K562 (cell line): ENCODE measurements around the gene ELL3. TPM values are rescaled to one million over a fixed set of nuclear protein-coding genes. Genes with fewer than 3 reads are reported as not detected.

ENCODE experiments used
- ATF7 ChIP-seq: fragments of 450-650 bp; IDR thresholded peaks from 2 replicates; pipeline ENCODE4 v1.7.1; 2014; ENCODE audit warnings: mild to moderate bottlenecking, moderate library complexity
- CBFA2T3 ChIP-seq: fragments of 450-650 bp; IDR thresholded peaks from 2 replicates; pipeline ENCODE4 v1.6.1; 2017
- CREBBP ChIP-seq: IDR thresholded peaks from one replicate; pipeline ENCODE4 v1.6.1; 2012; ENCODE audit warnings: low read depth, mild to moderate bottlenecking, control low read depth, inconsistent platforms, low read length
- HMGN3 ChIP-seq: IDR thresholded peaks from 2 replicates; pipeline ENCODE4 v1.6.1; 2011; ENCODE audit warnings: borderline replicate concordance, low read depth, mild to moderate bottlenecking, mixed read lengths, low read length; ENCODE audit not compliant: insufficient read length; ENCODE audit errors: extremely low read depth
- KDM5B ChIP-seq: fragments of 200-600 bp; sonication (generic); IDR thresholded peaks from 2 replicates; pipeline ENCODE4 v1.6.1; 2012; ENCODE audit warnings: low read depth, mild to moderate bottlenecking, moderate library complexity, low read length, control low read depth, inconsistent platforms; ENCODE audit not compliant: insufficient replicate concordance
- LCOR ChIP-seq: sonication (generic); formaldehyde crosslinking; IDR thresholded peaks from 2 replicates; pipeline ENCODE4 v1.8.0; 2022; ENCODE audit warnings: mild to moderate bottlenecking, missing genetic modification reagents
- MEF2A ChIP-seq: IDR thresholded peaks from 2 replicates; pipeline ENCODE4 v1.6.1; 2011; ENCODE audit warnings: low read depth, mild to moderate bottlenecking, low read length, moderate library complexity; ENCODE audit not compliant: control insufficient read depth
- MYNN ChIP-seq, 2 experiments: sonication (generic); formaldehyde crosslinking in 1 of 2; IDR thresholded peaks; 2 replicates each; pipeline versions ENCODE4 v1.5.0 to v1.6.1; 2016 to 2020; ENCODE audit warnings: antibody characterized with exemption in 1 of 2, missing genetic modification reagents in 1 of 2
- NFIC ChIP-seq: fragments of 450-650 bp; IDR thresholded peaks from 2 replicates; pipeline ENCODE4 v1.6.1; 2017; ENCODE audit warnings: mild to moderate bottlenecking, inconsistent platforms
- POLR2A ChIP-seq: fragments of 450-650 bp; conservative IDR thresholded peaks from 2 replicates; pipeline ENCODE4 v1.6.1; 2016
- PTTG1 ChIP-seq: fragments of 450-650 bp; IDR thresholded peaks from 2 replicates; pipeline ENCODE4 v1.6.1; 2016; ENCODE audit warnings: low read depth, mild to moderate bottlenecking, missing genetic modification characterization, missing compliant biosample characterization
- RBBP5 ChIP-seq: fragments of 200-600 bp; sonication (generic); IDR thresholded peaks from 2 replicates; pipeline ENCODE4 v1.6.1; 2012; ENCODE audit warnings: borderline replicate concordance, mild to moderate bottlenecking, low read length, control low read depth, inconsistent platforms; ENCODE audit not compliant: insufficient read depth, poor library complexity, severe bottlenecking
- SMARCA4 ChIP-seq: fragments of 450-650 bp; IDR thresholded peaks from 2 replicates; pipeline ENCODE4 v1.6.1; 2016
- SUPT5H ChIP-seq: fragments of 450-650 bp; IDR thresholded peaks from 2 replicates; pipeline ENCODE4 v1.6.1; 2016
- TOE1 ChIP-seq, 2 experiments: fragments of 450-650 bp in 1 of 2; sonication (generic) in 1 of 2; formaldehyde crosslinking in 1 of 2; IDR thresholded peaks; 2 replicates each; pipeline versions ENCODE4 v1.7.1 to v1.8.0; 2016 to 2022; ENCODE audit warnings: borderline replicate concordance in 2 of 2, mild to moderate bottlenecking in 2 of 2, antibody characterized with exemption in 1 of 2, inconsistent platforms in 1 of 2, low read depth in 1 of 2, missing genetic modification reagents in 1 of 2, moderate library complexity in 1 of 2
- XRCC5 ChIP-seq: fragments of 200-400 bp; formaldehyde crosslinking; IDR thresholded peaks from 2 replicates; pipeline ENCODE4 v1.6.1; 2017; ENCODE audit warnings: low read depth, mild to moderate bottlenecking, low read length
- ZFP36 ChIP-seq: fragments of 150-350 bp; IDR thresholded peaks from 2 replicates; pipeline ENCODE4 v1.6.1; 2018; ENCODE audit warnings: low read length, low read depth; ENCODE audit not compliant: partially characterized antibody
- ZNF584 ChIP-seq: fragments of 200-800 bp; sonication (Bioruptor generic); IDR thresholded peaks from 2 replicates; pipeline ENCODE4 v1.6.1; 2016; ENCODE audit warnings: low read depth, mild to moderate bottlenecking, missing genetic modification characterization, missing compliant biosample characterization
- ZSCAN29 ChIP-seq: fragments of 450-650 bp; IDR thresholded peaks from 2 replicates; pipeline ENCODE4 v1.6.1; 2017
- polyA plus RNA-seq, 8 experiments: library from polyadenylated mRNA; depleted of rRNA in 4 of 8; stranded (reverse) in 5 of 8; unstranded in 3 of 8; fragments of >200 nt; fragmentation: Nextera tagmentation in 2 of 8; fragmentation: Illumina TruSeq in 1 of 8; extraction: Ambion mirVana in 2 of 8; extraction: Trizol in 1 of 8; gene quantifications; 2 replicates each; pipeline versions ENCODE4 v1.2.1 to v1.2.3, GENCODE V29; 2011 to 2014; ENCODE audit warnings: inconsistent platforms in 1 of 8, missing spikeins in 1 of 8
- total RNA-seq, 7 experiments: library from RNA; depleted of rRNA in 6 of 7; stranded (reverse); fragments of >200 nt in 6 of 7; fragmentation: Illumina TruSeq in 2 of 7; extraction: Trizol in 2 of 7; gene quantifications; 2 replicates each; pipeline versions ENCODE4 v1.2.1 to v1.2.3, GENCODE V29; 2011 to 2021; ENCODE audit warnings: low replicate concordance in 1 of 7
- TF ChIP-seq, protein P1 (sequence below): fragments of 200-800 bp; sonication (Bioruptor generic); IDR thresholded peaks from 2 replicates; pipeline ENCODE4 v1.6.1; 2017; ENCODE audit warnings: missing genetic modification characterization, missing compliant biosample characterization
- TF ChIP-seq, protein P2 (sequence below), 2 experiments: fragments of 450-650 bp; IDR thresholded peaks; 2 replicates each; pipeline ENCODE4 v1.6.1; 2016; ENCODE audit warnings: mild to moderate bottlenecking in 2 of 2, borderline replicate concordance in 1 of 2, low read depth in 1 of 2, moderate library complexity in 1 of 2

The ELL3 gene
- total and polyA plus RNA-seq, 9 of the 15 experiments (the other 6 are each of a cell fraction or from before 2014, with no cell fraction given), result 0.80 to 5.2 (median 2.6) TPM

DNA sequence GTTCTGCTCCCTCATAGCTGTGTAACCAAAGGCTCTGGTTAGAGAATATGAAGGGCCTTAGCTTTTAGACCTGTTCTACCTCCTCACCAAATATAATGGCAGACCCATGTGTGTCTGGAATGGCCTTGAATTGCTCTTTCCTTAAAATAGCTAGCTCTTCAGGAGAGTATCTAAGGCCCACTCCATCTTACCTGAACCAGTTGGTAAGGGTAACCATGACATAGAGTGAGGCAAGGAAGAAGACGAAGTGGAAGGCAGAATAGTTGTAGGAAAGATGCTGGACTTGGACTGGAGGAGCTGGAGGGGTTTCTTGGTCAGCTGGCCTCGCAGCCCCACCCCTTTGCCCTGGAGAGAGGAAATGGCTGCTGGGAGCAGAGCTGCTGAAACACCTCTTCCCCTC lies 18.4 kb upstream of the ELL3 start (continued):
- no peak for TF ChIP-seq ZNF584 (CRISPR knock-in tag)
- TF ChIP-seq CREBBP, result no peak
- no peak for TF ChIP-seq ZFP36
- TF ChIP-seq SMARCA4, result no peak
- TF ChIP-seq, protein P1, sequence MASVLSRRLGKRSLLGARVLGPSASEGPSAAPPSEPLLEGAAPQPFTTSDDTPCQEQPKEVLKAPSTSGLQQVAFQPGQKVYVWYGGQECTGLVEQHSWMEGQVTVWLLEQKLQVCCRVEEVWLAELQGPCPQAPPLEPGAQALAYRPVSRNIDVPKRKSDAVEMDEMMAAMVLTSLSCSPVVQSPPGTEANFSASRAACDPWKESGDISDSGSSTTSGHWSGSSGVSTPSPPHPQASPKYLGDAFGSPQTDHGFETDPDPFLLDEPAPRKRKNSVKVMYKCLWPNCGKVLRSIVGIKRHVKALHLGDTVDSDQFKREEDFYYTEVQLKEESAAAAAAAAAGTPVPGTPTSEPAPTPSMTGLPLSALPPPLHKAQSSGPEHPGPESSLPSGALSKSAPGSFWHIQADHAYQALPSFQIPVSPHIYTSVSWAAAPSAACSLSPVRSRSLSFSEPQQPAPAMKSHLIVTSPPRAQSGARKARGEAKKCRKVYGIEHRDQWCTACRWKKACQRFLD (CRISPR knock-in tag), result no peak
- TF ChIP-seq ZSCAN29, result no peak
- TF ChIP-seq TOE1 (IDR thresholded peaks at IDR 0.05; ENCODE audit: borderline replicate concordance), result no peak
- no peak for TF ChIP-seq TOE1 (CRISPR knock-in tag; IDR thresholded peaks at IDR 0.05; ENCODE audit: borderline replicate concordance, low read depth)
- TF ChIP-seq NFIC, result no peak
- no peak for TF ChIP-seq ATF7
- TF ChIP-seq, protein P2, sequence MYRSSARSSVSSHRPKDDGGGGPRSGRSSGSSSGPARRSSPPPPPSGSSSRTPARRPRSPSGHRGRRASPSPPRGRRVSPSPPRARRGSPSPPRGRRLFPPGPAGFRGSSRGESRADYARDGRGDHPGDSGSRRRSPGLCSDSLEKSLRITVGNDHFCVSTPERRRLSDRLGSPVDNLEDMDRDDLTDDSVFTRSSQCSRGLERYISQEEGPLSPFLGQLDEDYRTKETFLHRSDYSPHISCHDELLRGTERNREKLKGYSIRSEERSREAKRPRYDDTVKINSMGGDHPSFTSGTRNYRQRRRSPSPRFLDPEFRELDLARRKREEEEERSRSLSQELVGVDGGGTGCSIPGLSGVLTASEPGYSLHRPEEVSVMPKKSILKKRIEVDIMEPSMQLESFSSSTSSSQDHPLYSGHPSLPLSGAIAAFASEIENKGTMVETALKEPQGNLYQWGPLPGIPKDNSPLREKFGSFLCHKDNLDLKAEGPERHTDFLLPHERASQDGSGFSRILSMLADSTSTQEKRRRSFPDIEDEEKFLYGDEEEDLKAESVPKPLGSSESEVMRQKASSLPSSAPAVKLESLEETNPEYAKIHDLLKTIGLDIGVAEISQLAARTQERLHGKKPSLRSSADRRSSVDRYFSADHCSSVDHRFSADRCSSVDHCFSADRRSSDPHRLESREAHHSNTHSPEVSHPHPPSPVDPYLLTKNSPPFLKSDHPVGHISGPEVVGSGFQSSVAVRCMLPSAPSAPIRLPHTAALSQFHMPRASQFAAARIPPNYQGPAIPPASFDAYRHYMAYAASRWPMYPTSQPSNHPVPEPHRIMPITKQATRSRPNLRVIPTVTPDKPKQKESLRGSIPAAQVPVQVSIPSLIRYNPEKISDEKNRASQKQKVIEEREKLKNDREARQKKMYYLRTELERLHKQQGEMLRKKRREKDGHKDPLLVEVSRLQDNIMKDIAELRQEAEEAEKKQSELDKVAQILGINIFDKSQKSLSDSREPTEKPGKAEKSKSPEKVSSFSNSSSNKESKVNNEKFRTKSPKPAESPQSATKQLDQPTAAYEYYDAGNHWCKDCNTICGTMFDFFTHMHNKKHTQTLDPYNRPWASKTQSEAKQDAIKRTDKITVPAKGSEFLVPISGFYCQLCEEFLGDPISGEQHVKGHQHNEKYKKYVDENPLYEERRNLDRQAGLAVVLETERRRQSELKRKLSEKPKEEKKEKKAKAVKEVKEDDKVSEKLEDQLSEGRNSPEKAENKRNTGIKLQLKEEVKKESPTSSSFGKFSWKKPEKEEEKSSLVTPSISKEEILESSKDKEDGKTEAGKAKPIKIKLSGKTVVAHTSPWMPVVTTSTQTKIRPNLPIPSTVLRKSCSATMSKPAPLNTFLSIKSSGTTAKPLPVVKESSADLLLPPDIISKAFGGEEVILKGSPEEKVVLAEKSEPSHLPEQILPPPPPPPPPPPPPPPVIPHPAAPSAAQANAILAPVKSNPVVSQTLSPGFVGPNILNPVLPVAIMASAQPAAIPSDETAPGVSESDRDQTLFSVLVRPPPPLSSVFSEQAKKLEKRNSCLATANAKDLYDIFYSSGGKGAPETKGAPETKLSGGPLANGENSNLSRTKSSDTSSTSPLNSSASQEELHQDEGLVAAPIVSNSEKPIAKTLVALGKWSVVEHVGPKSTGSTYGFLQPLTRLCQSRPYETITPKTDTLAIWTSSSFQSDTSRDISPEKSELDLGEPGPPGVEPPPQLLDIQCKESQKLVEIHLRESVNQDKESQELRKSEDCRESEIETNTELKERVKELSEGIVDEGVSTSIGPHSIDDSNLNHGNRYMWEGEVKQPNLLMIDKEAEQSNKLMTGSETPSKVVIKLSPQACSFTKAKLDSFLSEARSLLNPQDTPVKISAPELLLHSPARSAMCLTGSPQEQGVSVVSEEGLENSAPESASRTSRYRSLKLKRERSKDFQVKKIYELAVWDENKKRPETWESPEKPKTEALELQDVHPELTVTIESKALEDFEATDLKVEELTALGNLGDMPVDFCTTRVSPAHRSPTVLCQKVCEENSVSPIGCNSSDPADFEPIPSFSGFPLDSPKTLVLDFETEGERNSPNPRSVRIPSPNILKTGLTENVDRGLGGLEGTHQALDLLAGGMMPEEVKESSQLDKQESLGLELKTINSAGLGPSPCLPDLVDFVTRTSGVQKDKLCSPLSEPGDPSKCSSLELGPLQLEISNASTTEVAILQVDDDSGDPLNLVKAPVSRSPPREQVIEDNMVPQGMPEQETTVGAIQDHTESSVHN (IDR thresholded peaks at IDR 0.05; ENCODE audit: borderline replicate concordance in 1 of 2, low read depth in 1 of 2), result no peak
- no peak for TF ChIP-seq PTTG1 (tag)
- peak; percentile 26 for TF ChIP-seq KDM5B
- no peak for TF ChIP-seq HMGN3
- TF ChIP-seq CBFA2T3, result no peak
- TF ChIP-seq POLR2A, result peak; percentile 54; the same call in 1 of the 2 replicates
- TF ChIP-seq MYNN (IDR thresholded peaks at IDR 0.05), result 0 out of 2 replicates have a peak, but pooled peaks have one; percentile 16
- TF ChIP-seq MYNN (CRISPR knock-in tag; IDR thresholded peaks at IDR 0.05), result no peak
- TF ChIP-seq XRCC5, result no peak
- no peak for TF ChIP-seq RBBP5
- no peak for TF ChIP-seq LCOR
- TF ChIP-seq SUPT5H, result peak; percentile 24; the same call in 1 of the 2 replicates
- TF ChIP-seq MEF2A, result no peak
